Measurements from ENCODE around the gene CCP110. TPM values are rescaled to one million over a fixed set of nuclear protein-coding genes. Genes with fewer than 3 reads are reported as not detected.

Gene CCP110, protein sequence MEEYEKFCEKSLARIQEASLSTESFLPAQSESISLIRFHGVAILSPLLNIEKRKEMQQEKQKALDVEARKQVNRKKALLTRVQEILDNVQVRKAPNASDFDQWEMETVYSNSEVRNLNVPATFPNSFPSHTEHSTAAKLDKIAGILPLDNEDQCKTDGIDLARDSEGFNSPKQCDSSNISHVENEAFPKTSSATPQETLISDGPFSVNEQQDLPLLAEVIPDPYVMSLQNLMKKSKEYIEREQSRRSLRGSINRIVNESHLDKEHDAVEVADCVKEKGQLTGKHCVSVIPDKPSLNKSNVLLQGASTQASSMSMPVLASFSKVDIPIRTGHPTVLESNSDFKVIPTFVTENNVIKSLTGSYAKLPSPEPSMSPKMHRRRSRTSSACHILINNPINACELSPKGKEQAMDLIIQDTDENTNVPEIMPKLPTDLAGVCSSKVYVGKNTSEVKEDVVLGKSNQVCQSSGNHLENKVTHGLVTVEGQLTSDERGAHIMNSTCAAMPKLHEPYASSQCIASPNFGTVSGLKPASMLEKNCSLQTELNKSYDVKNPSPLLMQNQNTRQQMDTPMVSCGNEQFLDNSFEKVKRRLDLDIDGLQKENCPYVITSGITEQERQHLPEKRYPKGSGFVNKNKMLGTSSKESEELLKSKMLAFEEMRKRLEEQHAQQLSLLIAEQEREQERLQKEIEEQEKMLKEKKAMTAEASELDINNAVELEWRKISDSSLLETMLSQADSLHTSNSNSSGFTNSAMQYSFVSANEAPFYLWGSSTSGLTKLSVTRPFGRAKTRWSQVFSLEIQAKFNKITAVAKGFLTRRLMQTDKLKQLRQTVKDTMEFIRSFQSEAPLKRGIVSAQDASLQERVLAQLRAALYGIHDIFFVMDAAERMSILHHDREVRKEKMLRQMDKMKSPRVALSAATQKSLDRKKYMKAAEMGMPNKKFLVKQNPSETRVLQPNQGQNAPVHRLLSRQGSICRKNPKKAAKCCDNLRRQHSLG
- total RNA-seq: 10 to 100 TPM; 24.1 to 25.5 TPM

DNA sequence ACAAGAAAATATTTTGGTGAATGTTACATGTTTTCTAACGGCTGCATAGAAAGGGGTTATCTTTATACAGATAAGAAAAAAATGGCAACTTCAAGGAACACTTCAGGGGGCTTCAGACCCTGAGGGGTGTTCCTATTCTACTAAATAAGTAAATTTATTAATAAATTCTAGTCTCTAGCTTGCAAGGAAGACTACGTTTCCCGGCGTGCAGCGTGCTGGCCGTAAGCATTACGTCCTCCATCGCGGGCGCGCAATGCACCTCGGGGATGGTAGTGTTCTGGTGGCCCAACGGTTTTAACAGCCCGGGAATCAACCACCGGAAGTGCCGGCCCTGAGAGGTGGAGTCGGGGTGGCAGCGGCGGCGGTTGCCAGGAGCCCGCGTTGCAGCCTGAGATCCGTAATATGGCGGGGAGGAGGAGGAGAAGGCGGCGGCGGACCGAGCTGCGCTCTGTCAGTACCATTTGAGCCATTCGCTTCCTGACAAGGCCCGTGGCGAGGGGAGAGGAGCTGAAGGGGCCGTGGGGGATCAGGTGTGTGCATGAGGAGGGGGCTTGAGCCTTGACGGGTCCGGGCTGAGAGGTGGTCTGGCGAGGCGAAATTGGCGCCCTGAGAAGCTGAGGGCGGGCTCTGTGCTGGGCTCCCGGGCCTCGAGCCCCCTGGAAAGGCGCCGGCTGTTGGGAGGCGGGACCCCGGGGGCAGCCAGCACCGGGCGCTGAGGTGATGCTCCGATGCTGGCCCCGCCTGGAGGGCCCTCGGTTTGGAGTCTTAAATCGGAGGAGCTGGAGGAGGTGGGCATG, at the start of gene CCP110:
Gene CCP110, plus strand, starts transcription at position 384 of the 797 bp plus-strand sequence. CDS start 3,940 bp downstream, outside the sequence.
- DNase-seq (peak; percentile 98), ATAC-seq (peak; percentile 90)
- Mint-ChIP-seq H3K9me3 (ENCODE audit: low read depth) (no peaks in the 10 kb centered on the region), H3K4me3 (peak within 1 kb of the TSS; percentile 95), H3K4me1 (peaks cover 30% of the 10 kb centered on the region), H3K36me3 (ENCODE audit: low read depth) (peaks cover 12% of the 10 kb centered on the region), H3K27ac (peak within 1 kb of the TSS; percentile 90), H3K27me3 (no peaks in the 10 kb centered on the region)
- intact Hi-C loops (cut with DNase I, micrococcal nuclease): loop anchor here (1.0 to 10.0 kb wide), 10 partner anchors 32 to 1375 kb away; partner anchors contain the start of genes ARL6IP1 (in 2 of the 2), COQ7 (in 2 of the 2), THUMPD1 (in 2 of the 2) and GPRC5B (in 1 of the 2)
- CTCF ChIA-PET: interaction anchor here (0.7 to 2.2 kb wide), 2 partner anchors 32 to 60 kb away, joined by 4 to 15 read pairs; partner anchors contain the start of gene VPS35L
- POLR2A ChIA-PET: interaction anchor here (0.7 to 2.3 kb wide), 2 partner anchors 18 to 31 kb away, joined by 4 to 27 read pairs; partner anchors contain the start of gene VPS35L

DNA sequence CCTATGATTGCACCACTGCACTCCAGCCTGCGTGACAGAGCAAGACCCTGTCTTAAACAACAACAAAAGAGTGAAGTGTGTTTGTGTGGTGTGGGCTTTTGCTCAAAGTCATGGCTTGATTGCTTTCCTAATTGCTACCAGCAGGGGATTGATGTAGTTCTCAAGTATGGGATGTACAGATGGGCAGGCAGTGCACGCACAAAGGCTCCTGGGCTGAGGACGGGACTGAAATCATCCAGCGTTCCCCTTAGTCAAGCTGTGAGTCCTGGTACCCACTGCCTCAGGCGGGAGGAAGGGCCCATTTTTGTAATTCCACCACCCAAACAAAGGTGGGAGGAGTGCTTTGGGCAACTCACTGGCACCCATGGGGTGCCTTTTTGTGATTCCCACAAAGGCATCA, 49.1 kb upstream of the CCP110 start:
- Mint-ChIP-seq H3K9me3 (ENCODE audit: low read depth) (no peaks in the 10 kb centered on the region), H3K27me3 (peaks cover 9% of the 10 kb centered on the region), H3K36me3 (ENCODE audit: low read depth) (no peaks in the 10 kb centered on the region), H3K4me1 (no peaks in the 10 kb centered on the region), H3K27ac (no peak overlapping the region), H3K4me3 (no peak overlapping the region)
- ATAC-seq (no peak), DNase-seq (no peak)
- ChIA-PET CTCF (no interaction called here), POLR2A (no interaction called here)
- intact Hi-C loops (cut with DNase I, micrococcal nuclease): no loop called here

DNA sequence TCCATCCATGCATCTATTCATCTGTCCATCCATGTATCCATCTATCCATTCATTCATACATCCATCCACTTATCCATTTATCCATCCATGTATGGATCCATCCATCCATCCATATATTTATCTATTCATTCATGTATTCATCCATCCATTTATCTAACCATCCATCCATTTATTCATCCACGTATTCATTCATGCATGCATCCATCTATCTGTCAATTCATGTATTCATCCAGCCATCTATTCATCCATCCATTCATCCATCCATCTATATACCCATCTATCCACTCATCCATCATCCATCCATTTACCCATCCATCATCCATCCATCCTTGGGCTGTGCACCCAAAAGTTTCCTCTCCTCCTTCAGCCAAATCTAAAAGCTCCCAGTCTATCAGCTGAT, 45.2 kb upstream of the CCP110 start:
- intact Hi-C loops (cut with DNase I, micrococcal nuclease): no loop called here
- Mint-ChIP-seq H3K36me3 (ENCODE audit: low read depth) (no peaks in the 10 kb centered on the region), H3K4me3 (no peak overlapping the region), H3K4me1 (no peaks in the 10 kb centered on the region), H3K27ac (no peak overlapping the region), H3K9me3 (ENCODE audit: low read depth) (no peaks in the 10 kb centered on the region), H3K27me3 (peaks cover 11% of the 10 kb centered on the region)
- ATAC-seq (no peak), DNase-seq (no peak)
- CTCF ChIA-PET: interaction anchor here (0.8 kb wide), 1 partner anchor 89 kb away, joined by 4 read pairs; no protein-coding TSS in a partner anchor
- POLR2A ChIA-PET: no interaction called here

DNA sequence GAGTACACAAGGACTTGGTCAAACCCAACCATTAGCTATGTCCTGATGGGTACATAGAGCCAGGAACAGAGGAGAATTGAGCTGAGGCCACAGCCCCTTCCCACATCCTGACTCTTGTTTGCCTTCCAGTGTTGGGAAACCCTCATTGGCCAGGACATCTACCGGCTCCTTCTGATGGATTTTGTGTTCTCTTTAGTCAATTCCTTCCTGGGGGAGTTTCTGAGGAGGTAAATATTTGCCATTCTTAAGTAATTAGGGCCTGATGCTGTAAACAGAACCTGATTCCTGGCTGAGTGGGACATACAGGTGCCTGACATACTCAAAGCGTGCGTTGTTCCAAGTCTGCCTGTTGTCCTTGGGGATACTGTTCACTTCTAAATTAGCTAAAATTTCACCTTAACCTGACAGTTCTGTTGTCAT, 44.4 kb upstream of the CCP110 start:
- Mint-ChIP-seq H3K36me3 (ENCODE audit: low read depth) (no peaks in the 10 kb centered on the region), H3K9me3 (ENCODE audit: low read depth) (no peaks in the 10 kb centered on the region), H3K27ac (no peak overlapping the region), H3K4me1 (no peaks in the 10 kb centered on the region), H3K4me3 (no peak overlapping the region), H3K27me3 (peaks cover 11% of the 10 kb centered on the region)
- ChIA-PET CTCF (interaction anchor here (0.8 kb wide), 1 partner anchor 90 kb away, joined by 4 read pairs; no protein-coding TSS in a partner anchor), POLR2A (no interaction called here)
- intact Hi-C loops (cut with DNase I, micrococcal nuclease): no loop called here
- ATAC-seq (no peak), DNase-seq (no peak)

DNA sequence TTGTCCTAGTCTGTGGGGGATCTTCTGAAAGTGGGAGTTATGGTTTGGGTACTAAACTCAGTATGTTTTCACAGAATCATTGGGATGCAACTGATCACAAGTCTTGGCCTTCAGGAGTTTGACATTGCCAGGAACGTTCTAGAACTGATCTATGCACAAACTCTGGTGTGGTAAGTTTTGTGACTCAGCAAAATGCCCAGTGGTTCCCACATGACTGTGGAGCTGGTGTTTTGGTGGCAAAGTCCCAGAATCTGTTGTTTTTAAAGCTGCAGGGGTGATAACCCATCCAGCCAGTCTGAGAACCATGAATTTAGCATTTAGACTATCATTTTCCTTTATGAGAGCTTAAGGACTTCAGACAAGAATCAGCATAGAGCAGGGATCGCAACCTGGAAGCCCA, 42.4 kb upstream of the CCP110 start:
- ChIA-PET POLR2A (no interaction called here), CTCF (interaction anchor here (0.6 kb wide), 1 partner anchor 92 kb away, joined by 4 read pairs; no protein-coding TSS in a partner anchor)
- no peak overlapping the region for H3K27ac Mint-ChIP-seq
- no peaks in the 10 kb centered on the region for H3K36me3 Mint-ChIP-seq (ENCODE audit: low read depth)
- peaks cover 9% of the 10 kb centered on the region for H3K27me3 Mint-ChIP-seq
- no peaks in the 10 kb centered on the region for H3K4me1 Mint-ChIP-seq
- no peak overlapping the region for H3K4me3 Mint-ChIP-seq
- no peak for ATAC-seq
- intact Hi-C loops (cut with DNase I, micrococcal nuclease): no loop called here
- no peak for DNase-seq
- no peaks in the 10 kb centered on the region for H3K9me3 Mint-ChIP-seq (ENCODE audit: low read depth)

DNA sequence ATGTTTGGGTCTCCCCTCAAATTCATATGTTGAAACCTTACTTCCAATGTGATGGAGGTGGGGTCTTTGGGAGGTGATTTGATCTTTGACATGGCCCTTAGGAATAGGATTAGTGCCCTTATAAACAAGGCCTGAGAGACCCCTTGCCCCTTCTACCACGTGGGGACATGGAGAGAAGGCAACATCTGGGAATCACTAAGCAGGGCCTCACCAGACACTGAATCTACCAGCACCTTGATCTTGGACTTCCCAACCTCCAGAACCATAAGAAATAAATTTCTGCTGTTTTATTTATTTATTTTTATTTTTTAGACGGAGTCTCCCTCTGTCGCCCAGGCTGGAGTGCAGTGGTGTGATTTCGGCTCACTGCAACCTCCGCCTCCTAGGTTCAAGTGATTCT, 42.0 kb upstream of the CCP110 start:
- ChIA-PET POLR2A (no interaction called here), CTCF (interaction anchor here (0.6 kb wide), 1 partner anchor 92 kb away, joined by 4 read pairs; no protein-coding TSS in a partner anchor)
- H3K4me1 Mint-ChIP-seq: no peaks in the 10 kb centered on the region
- no peaks in the 10 kb centered on the region for H3K9me3 Mint-ChIP-seq (ENCODE audit: low read depth)
- no peaks in the 10 kb centered on the region for H3K36me3 Mint-ChIP-seq (ENCODE audit: low read depth)
- intact Hi-C loops (cut with DNase I, micrococcal nuclease): no loop called here
- peaks cover 9% of the 10 kb centered on the region for H3K27me3 Mint-ChIP-seq
- H3K4me3 Mint-ChIP-seq: no peak overlapping the region
- no peak for DNase-seq
- no peak for ATAC-seq
- H3K27ac Mint-ChIP-seq: no peak overlapping the region

DNA sequence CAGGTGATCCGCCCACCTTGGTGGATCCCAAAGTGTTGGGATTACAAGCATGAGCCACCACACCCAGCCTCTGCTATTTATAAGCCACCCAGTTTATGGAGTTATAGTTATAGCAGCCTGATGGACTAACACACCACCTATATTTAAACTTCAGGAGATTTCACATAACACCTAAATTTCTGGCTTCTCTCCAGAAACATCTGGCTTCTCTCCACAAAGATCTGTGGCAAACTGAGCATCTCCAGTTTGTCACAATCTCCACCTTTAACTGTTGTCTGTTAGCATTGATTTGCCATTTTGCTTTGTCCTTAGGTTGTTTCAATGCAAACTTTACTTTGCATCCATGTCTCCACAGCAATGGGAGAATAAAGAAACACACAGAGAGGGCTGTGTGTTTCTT, 41.5 kb upstream of the CCP110 start:
- H3K4me3 Mint-ChIP-seq: no peak overlapping the region
- ChIA-PET CTCF (no interaction called here), POLR2A (no interaction called here)
- no peaks in the 10 kb centered on the region for H3K9me3 Mint-ChIP-seq (ENCODE audit: low read depth)
- intact Hi-C loops (cut with DNase I, micrococcal nuclease): no loop called here
- peaks cover 9% of the 10 kb centered on the region for H3K27me3 Mint-ChIP-seq
- H3K36me3 Mint-ChIP-seq (ENCODE audit: low read depth): no peaks in the 10 kb centered on the region
- H3K4me1 Mint-ChIP-seq: no peaks in the 10 kb centered on the region
- no peak overlapping the region for H3K27ac Mint-ChIP-seq
- DNase-seq: no peak
- ATAC-seq: no peak

DNA sequence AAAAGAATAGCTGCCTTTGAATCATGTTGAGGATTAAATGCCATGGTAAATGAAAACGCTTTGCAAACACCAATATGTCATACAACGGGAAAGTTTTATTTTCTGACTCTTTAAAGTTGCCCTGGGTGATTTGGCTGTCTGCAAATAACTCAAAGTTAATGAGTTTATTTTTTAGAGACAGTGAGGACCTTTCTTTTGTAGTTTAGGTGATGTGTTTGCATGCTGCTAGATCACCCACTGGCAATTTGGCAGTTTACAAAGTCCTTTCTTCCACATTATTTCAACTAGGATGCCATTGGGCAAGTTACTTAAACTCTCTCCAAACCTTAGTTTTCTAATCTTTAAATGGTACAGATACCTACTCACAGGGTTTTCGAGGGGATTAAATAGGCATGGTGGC, 39.6 kb upstream of the CCP110 start:
- H3K27ac Mint-ChIP-seq: no peak overlapping the region
- peaks cover 1% of the 10 kb centered on the region for H3K27me3 Mint-ChIP-seq
- H3K4me1 Mint-ChIP-seq: no peaks in the 10 kb centered on the region
- H3K9me3 Mint-ChIP-seq (ENCODE audit: low read depth): no peaks in the 10 kb centered on the region
- ATAC-seq (no peak), DNase-seq (no peak)
- POLR2A ChIA-PET: no interaction called here
- H3K4me3 Mint-ChIP-seq: no peak overlapping the region
- H3K36me3 Mint-ChIP-seq (ENCODE audit: low read depth): no peaks in the 10 kb centered on the region
- intact Hi-C loops (cut with DNase I, micrococcal nuclease): no loop called here
- CTCF ChIA-PET: no interaction called here

DNA sequence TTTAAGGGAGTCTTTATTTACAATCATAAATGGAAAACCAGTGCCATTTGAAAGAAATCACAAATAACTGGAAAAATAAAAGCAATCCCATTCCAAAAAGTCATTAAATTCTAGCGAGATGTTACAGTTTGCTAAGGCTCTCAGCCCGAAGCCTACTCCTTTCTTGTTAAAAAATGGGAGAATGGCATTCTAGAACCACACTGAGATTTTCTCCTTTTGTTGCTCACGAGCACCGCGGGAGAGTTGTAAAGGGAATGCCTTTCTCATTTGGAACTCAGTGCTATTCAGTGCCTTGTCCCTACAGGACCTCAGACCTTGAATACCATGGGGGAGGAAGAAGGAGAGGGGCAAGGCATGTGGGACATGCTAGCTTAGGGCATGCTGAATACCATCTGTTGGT, 38.1 kb upstream of the CCP110 start:
- ATAC-seq (no peak), DNase-seq (no peak)
- H3K27ac Mint-ChIP-seq: no peak overlapping the region
- H3K4me3 Mint-ChIP-seq: no peak overlapping the region
- CTCF ChIA-PET: no interaction called here
- no peaks in the 10 kb centered on the region for H3K27me3 Mint-ChIP-seq
- intact Hi-C loops (cut with DNase I, micrococcal nuclease): no loop called here
- no peaks in the 10 kb centered on the region for H3K36me3 Mint-ChIP-seq (ENCODE audit: low read depth)
- no peaks in the 10 kb centered on the region for H3K9me3 Mint-ChIP-seq (ENCODE audit: low read depth)
- POLR2A ChIA-PET: no interaction called here
- no peaks in the 10 kb centered on the region for H3K4me1 Mint-ChIP-seq

DNA sequence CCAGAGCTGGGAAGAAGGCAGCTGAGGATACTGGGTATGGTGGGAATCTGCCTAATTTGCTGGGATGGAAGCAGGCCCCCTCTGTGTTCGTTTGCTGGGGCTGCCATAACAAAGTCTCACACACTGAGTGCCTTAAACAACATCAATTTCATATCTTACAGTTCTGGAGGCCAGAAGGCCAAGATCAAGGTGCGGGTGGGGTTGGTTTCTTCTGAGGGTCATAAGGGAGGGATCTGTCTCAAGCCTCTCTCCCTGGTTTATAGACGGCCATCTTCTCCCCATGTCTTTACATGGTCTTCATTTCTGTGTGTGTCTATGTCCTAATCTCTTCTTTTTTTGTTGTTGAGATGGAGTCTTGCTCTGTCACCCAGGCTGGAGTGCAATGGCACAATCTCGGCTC, 37.7 kb upstream of the CCP110 start:
- DNase-seq (no peak), ATAC-seq (no peak)
- H3K4me1 Mint-ChIP-seq: no peaks in the 10 kb centered on the region
- POLR2A ChIA-PET: no interaction called here
- no peak overlapping the region for H3K4me3 Mint-ChIP-seq
- H3K27ac Mint-ChIP-seq: no peak overlapping the region
- CTCF ChIA-PET: no interaction called here
- no peaks in the 10 kb centered on the region for H3K27me3 Mint-ChIP-seq
- intact Hi-C loops (cut with DNase I, micrococcal nuclease): no loop called here
- no peaks in the 10 kb centered on the region for H3K36me3 Mint-ChIP-seq (ENCODE audit: low read depth)
- H3K9me3 Mint-ChIP-seq (ENCODE audit: low read depth): no peaks in the 10 kb centered on the region

DNA sequence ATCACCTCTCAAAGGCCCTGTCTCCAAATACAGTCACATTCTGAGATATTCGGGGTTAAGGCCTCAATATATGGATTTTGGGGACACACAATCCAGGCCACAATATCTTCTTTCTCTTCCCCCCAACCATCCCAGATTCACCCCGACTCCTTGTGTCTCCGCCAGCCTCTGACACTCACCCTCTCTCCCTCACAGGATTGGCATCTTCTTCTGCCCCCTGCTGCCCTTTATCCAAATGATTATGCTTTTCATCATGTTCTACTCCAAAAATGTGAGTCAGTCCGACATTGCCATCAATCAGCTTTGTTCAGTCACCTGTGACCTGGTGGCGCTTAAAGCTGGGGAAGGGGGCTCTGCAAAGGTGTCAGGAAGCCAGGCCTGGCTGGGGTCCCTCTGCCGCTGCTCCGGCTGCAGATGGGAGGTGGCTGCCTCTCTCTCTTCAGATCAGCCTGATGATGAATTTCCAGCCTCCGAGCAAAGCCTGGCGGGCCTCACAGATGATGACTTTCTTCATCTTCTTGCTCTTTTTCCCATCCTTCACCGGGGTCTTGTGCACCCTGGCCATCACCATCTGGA, 36.9 kb upstream of the CCP110 start:
- Mint-ChIP-seq H3K27me3 (no peaks in the 10 kb centered on the region), H3K4me1 (no peaks in the 10 kb centered on the region), H3K9me3 (ENCODE audit: low read depth) (no peaks in the 10 kb centered on the region), H3K36me3 (ENCODE audit: low read depth) (no peaks in the 10 kb centered on the region), H3K27ac (no peak overlapping the region), H3K4me3 (no peak overlapping the region)
- CTCF ChIA-PET: no interaction called here
- POLR2A ChIA-PET: no interaction called here
- intact Hi-C loops (cut with DNase I, micrococcal nuclease): loop anchor here in 1 of 2 experiments (1.0 kb wide), 1 partner anchor 16 kb away; no protein-coding TSS in a partner anchor
- DNase-seq (no peak), ATAC-seq (no peak)

All from activated CD4-positive, alpha-beta T cell treated with anti-CD3 and anti-CD28 coated beads for 36 hours (primary cell).